Hepatocyte (in vitro differentiated cells): ENCODE measurements around the gene FOXC2. TPM values are rescaled to one million over a fixed set of nuclear protein-coding genes. Genes with fewer than 3 reads are reported as not detected.

Experiments used
- DNase-seq: peaks from one replicate; pipeline ENCODE4 v3.0.0-alpha.2; 2016; ENCODE audit warnings: low spot score
- H2AFZ ChIP-seq: fragments of 200-600 bp; sonication (generic); 2 replicates; pipeline ENCODE4 v1.6.0; 2016; ENCODE audit warnings: antibody characterized with exemption, mild to moderate bottlenecking
- H3K27ac ChIP-seq: fragments of 200-600 bp; sonication (generic); 2 replicates; pipeline ENCODE4 v1.5.1; 2016; ENCODE audit warnings: mild to moderate bottlenecking
- H3K27me3 ChIP-seq: fragments of 200-600 bp; sonication (generic); 2 replicates; pipeline ENCODE4 v1.6.1; 2016
- H3K36me3 ChIP-seq: fragments of 200-600 bp; sonication (generic); replicated peaks from 2 replicates; pipeline ENCODE4 v1.5.1; 2016; ENCODE audit warnings: low read depth; ENCODE audit not compliant: insufficient read depth
- H3K4me1 ChIP-seq: fragments of 200-600 bp; sonication (generic); 2 replicates; pipeline ENCODE4 v1.5.1; 2016; ENCODE audit warnings: mild to moderate bottlenecking, moderate library complexity; ENCODE audit not compliant: insufficient read depth
- H3K4me2 ChIP-seq: fragments of 200-600 bp; sonication (generic); 2 replicates; pipeline ENCODE4 v1.6.0; 2016
- H3K4me3 ChIP-seq: fragments of 200-600 bp; sonication (generic); 2 replicates; pipeline ENCODE4 v1.5.1; 2016; ENCODE audit warnings: mild to moderate bottlenecking
- H3K79me2 ChIP-seq: fragments of 200-600 bp; sonication (generic); 2 replicates; pipeline ENCODE4 v1.6.0; 2017; ENCODE audit warnings: mild to moderate bottlenecking
- H3K9me2 ChIP-seq: fragments of 200-600 bp; sonication (generic); replicated peaks from 2 replicates; pipeline ENCODE4 v1.6.0; 2017; ENCODE audit warnings: mild to moderate bottlenecking; ENCODE audit not compliant: insufficient read depth
- H3K9me3 ChIP-seq: fragments of 200-600 bp; sonication (generic); 2 replicates; pipeline ENCODE4 v1.5.1; 2016; ENCODE audit warnings: low read depth, mild to moderate bottlenecking
- H4K20me1 ChIP-seq: fragments of 200-600 bp; sonication (generic); 2 replicates; pipeline ENCODE4 v1.6.0; 2016; ENCODE audit warnings: mild to moderate bottlenecking; ENCODE audit not compliant: insufficient read depth, poor library complexity, severe bottlenecking
- EZH2 ChIP-seq: fragments of 200-600 bp; sonication (generic); IDR thresholded peaks from 2 replicates; pipeline ENCODE4 v1.6.1; 2016; ENCODE audit warnings: antibody characterized with exemption, mild to moderate bottlenecking, borderline replicate concordance
- EZH2phosphoT487 ChIP-seq: fragments of 200-600 bp; sonication (generic); IDR thresholded peaks from one replicate; pipeline ENCODE4 v1.6.1; 2018; ENCODE audit warnings: antibody characterized with exemption, mild to moderate bottlenecking, low read depth, moderate library complexity; ENCODE audit not compliant: unreplicated experiment, severe bottlenecking
- WGBS: methylation state at CpG from one replicate; pipeline ENCODE4 v1.1.6; 2016; ENCODE audit warnings: low lambda C conversion rate; ENCODE audit errors: missing lambda C conversion rate; 5-methylcytosine and 5-hydroxymethylcytosine counted together
- polyA plus RNA-seq: library from polyadenylated mRNA; unstranded; fragments of >200 nt; fragmentation: Nextera tagmentation; extraction: Ambion mirVana; gene quantifications from 2 replicates; pipeline ENCODE4 v1.2.1, GENCODE V29; 2016
- total RNA-seq: library from RNA; depleted of rRNA; stranded (reverse); fragments of >200 nt; gene quantifications from 2 replicates; pipeline ENCODE4 v1.2.3, GENCODE V29; 2014
- TF ChIP-seq, protein P1 (sequence below): fragments of 200-600 bp; sonication (generic); IDR thresholded peaks from 2 replicates; pipeline ENCODE4 v1.5.1; 2016; ENCODE audit warnings: antibody characterized with exemption, mild to moderate bottlenecking; ENCODE audit not compliant: poor library complexity

FOXC2 gene
- total and polyA plus RNA-seq, 2 experiments from 2014 or later, result 0.30 TPM; not detected in 1

DNA sequence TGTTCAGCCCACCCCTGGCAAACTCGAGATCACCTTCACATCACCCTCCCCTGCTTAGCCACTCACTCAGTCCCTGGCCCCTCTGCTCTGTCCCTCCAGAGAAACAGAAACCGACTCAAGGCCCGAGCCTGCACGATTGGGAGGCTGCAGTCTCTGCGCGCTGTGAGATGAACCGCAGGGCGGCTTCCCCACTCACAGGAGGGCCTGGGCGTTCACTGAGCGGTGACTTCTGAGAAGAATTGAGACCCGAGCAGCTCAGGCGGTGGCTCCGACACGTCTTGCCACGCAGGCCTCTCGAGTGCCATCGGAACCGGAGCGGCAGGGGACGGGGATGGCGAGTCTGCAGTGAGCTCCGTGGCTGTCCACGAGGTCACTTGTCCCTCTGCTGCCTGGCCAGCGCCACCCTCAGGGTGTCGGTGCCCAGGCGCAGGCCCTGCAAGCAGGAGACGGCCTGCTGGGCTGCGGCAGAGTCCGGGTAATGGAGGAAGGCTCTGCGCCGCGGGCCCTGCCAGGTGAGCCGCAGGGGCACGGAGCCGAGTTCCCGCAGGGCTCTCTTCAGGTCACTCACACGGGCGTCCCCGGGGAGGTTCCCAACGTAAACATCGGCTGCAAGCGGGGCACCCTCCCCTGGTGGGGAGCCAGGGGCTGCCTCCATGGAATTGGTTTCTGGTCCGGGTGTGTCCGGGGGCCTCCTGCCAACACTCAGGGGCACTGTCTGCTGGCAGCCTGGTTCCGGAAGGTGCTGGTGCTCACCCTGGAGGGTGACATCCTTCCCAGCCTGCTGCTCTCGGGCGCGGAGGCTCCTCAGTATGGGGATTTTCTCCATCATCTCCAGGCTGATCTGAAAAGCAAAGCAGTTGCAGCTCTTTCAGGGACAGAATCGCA is 34.7 kb upstream of the FOXC2 start:
- Histone ChIP-seq H3K27ac (no peak overlapping the region), H3K4me1 (no peaks in the 10 kb centered on the region), H3K9me3 (no peaks in the 10 kb centered on the region), H3K4me3 (no peak overlapping the region), H3K9me2 (no peaks in the 10 kb centered on the region), H3K4me2 (no peak overlapping the region), H3K79me2 (no peaks in the 10 kb centered on the region), H2AFZ (no peak overlapping the region), H3K36me3 (no peaks in the 10 kb centered on the region), H3K27me3 (no peaks in the 10 kb centered on the region), H4K20me1 (no peaks in the 10 kb centered on the region)
- TF ChIP-seq, protein P1, sequence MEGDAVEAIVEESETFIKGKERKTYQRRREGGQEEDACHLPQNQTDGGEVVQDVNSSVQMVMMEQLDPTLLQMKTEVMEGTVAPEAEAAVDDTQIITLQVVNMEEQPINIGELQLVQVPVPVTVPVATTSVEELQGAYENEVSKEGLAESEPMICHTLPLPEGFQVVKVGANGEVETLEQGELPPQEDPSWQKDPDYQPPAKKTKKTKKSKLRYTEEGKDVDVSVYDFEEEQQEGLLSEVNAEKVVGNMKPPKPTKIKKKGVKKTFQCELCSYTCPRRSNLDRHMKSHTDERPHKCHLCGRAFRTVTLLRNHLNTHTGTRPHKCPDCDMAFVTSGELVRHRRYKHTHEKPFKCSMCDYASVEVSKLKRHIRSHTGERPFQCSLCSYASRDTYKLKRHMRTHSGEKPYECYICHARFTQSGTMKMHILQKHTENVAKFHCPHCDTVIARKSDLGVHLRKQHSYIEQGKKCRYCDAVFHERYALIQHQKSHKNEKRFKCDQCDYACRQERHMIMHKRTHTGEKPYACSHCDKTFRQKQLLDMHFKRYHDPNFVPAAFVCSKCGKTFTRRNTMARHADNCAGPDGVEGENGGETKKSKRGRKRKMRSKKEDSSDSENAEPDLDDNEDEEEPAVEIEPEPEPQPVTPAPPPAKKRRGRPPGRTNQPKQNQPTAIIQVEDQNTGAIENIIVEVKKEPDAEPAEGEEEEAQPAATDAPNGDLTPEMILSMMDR, result no peak
- TF ChIP-seq EZH2phosphoT487 (no peak), EZH2 (no peak)
- no peak for DNase-seq
- 94% methylated on average over 47 of the region's 49 CpGs for WGBS

DNA sequence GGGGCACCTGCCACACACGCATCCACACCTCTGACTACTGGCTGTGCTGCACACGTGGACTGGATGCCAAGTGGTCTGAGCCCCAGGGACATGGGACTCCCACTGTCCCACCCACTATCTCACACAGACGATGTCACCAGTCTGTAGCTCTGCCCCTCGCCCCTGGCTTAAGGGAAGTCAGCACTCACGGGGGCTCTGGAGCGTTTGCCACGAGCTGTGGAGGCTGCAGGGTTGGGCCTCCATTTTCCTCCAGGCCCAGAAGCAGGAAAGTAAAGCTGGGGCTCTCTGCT is 34.2 kb upstream of the FOXC2 start:
- Histone ChIP-seq H4K20me1 (no peaks in the 10 kb centered on the region), H3K4me1 (no peaks in the 10 kb centered on the region), H3K9me2 (no peaks in the 10 kb centered on the region), H2AFZ (no peak overlapping the region), H3K4me2 (no peak overlapping the region), H3K9me3 (no peaks in the 10 kb centered on the region), H3K4me3 (no peak overlapping the region), H3K79me2 (no peaks in the 10 kb centered on the region), H3K27me3 (no peaks in the 10 kb centered on the region), H3K36me3 (no peaks in the 10 kb centered on the region), H3K27ac (no peak overlapping the region)
- no peak for DNase-seq
- TF ChIP-seq EZH2phosphoT487, result no peak
- TF ChIP-seq, protein P1, result no peak
- no peak for TF ChIP-seq EZH2
- 94% methylated on average over 7 of the region's 7 CpGs for WGBS

DNA sequence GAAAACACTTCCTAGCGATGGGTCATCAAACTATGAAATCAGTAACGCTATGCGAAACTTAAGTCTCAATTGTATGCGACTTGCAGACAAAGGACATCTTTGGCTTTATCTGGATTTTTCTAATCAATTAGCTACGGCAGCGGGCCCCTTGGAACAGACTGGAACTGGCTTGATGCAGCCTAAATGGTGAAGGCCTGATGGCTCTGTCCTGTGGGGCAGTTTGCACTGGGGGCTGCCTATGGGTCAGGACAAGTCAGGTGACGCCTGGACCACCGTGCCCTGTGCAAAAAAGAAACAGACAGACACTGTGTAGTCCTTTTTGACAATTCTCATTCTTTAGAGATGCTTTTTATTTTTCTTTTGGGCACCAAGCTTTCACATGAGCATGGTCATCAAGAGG is 33.6 kb upstream of the FOXC2 start:
- 93% methylated on average over 8 of the region's 8 CpGs for WGBS
- H3K4me1 ChIP-seq, result no peaks in the 10 kb centered on the region

More for the DNA sequence above, 33.6 kb upstream of the FOXC2 start:
- no peaks in the 10 kb centered on the region for H3K27me3 ChIP-seq
- no peak overlapping the region for H3K4me3 ChIP-seq
- no peak overlapping the region for H3K4me2 ChIP-seq
- no peak overlapping the region for H3K27ac ChIP-seq
- H3K9me3 ChIP-seq, result no peaks in the 10 kb centered on the region
- H2AFZ ChIP-seq, result no peak overlapping the region
- no peaks in the 10 kb centered on the region for H4K20me1 ChIP-seq
- H3K79me2 ChIP-seq, result no peaks in the 10 kb centered on the region
- DNase-seq, result no peak
- H3K9me2 ChIP-seq, result no peaks in the 10 kb centered on the region
- H3K36me3 ChIP-seq, result no peaks in the 10 kb centered on the region
- TF ChIP-seq, protein P1, result no peak
- TF ChIP-seq EZH2phosphoT487 (no peak), EZH2 (no peak)
